Vagina (tissue), 2 donors: Measurements from ENCODE around the gene GAGE12J.

Experiments
- CTCF ChIP-seq, 3 experiments: fragments of 450-650 bp in 2 of 3; fragments of 200-600 bp in 1 of 3; sonication (generic) in 1 of 3; IDR thresholded peaks; one replicate each; pipeline ENCODE4 v1.5.1; 2017 to 2019; ENCODE audit warnings: antibody characterized with exemption in 3 of 3, mild to moderate bottlenecking in 2 of 3, moderate library complexity in 2 of 3
- POLR2A ChIP-seq, 2 donors: fragments of 450-650 bp; IDR thresholded peaks; one replicate each; pipeline ENCODE4 v1.6.1; 2017; ENCODE audit warnings: antibody characterized with exemption in 2 of 2, mild to moderate bottlenecking in 2 of 2, moderate library complexity in 2 of 2
- POLR2AphosphoS5 ChIP-seq, 2 donors: sonication (generic); formaldehyde crosslinking; IDR thresholded peaks; one replicate each; pipeline ENCODE4 v1.9.0; 2017; ENCODE audit warnings: antibody characterized with exemption in 2 of 2, mild to moderate bottlenecking in 2 of 2, low read depth in 1 of 2; ENCODE audit not compliant: insufficient read depth in 1 of 2

DNA sequence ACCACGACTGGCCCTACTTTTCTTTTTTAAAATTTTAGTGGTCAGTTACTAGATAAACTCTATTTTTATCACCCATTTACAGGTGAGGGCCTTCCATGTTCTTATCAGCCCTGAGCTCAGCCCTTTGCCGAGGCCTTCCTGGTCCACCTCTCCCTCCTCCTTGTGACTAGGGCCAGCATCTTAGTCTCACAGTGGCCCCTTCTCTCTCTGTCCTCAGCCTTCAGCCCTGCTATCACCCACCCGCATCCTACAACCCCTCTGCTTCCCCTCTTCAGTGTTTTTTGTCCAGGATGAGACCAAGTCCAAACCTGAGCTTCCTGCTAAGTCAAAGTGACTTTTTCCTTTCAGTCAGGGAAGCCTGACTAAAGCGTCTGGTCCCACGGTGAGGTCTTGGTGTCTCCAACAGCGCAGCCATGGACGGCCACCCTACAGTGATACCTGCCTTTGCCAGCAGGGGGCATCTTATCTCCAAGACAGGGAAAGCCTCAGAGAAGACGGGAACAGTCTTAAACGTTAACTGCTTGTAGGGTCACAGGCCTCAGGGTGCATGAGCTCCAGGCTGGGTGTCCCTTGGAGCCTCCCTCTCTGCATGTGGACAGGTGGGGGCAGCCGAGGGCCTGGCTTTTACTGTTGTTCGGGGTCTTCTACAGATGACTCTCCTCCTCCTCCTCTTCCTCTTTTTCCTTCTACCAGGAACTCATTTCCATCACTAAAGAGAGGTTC is 30.1 kb upstream of the GAGE12J start:
- no peak for TF ChIP-seq POLR2AphosphoS5 (IDR thresholded peaks at IDR 0.05; ENCODE audit: insufficient read depth in 1 of 2, low read depth in 1 of 2)
- TF ChIP-seq POLR2A (IDR thresholded peaks at IDR 0.05), result no peak
- peak; percentile 24 to 35 (median 32) for TF ChIP-seq CTCF (IDR thresholded peaks at IDR 0.05)
